ENCODE results near the gene KDM5C.

DNA sequence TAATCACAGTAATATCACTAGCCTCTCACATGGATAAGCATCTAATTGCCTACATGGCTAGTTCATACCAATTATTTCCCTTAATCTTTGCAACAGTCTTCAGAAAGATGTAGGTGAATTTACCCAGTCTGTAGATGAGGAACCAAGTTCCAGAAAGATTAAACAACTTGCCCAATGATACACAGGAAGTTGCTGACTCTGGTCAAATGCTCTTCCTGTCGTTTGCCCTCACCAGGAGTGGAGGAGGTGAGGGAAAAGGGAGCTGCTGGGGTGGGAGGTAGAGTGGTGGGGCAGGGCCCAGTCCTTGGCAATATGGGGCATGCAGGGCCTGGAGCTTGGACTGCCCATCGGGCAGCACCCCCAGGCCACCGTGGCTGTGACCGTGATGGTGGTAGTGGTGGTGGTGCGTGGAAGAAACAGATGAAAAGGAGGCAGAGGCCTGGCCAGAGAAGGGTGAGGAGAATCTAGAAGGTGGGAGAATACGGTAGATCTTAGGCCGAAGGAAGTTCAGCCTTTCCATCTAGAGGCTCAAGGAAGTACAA, 2.3 kb upstream of the KDM5C start:
- TF ChIP-seq, protein P1, sequence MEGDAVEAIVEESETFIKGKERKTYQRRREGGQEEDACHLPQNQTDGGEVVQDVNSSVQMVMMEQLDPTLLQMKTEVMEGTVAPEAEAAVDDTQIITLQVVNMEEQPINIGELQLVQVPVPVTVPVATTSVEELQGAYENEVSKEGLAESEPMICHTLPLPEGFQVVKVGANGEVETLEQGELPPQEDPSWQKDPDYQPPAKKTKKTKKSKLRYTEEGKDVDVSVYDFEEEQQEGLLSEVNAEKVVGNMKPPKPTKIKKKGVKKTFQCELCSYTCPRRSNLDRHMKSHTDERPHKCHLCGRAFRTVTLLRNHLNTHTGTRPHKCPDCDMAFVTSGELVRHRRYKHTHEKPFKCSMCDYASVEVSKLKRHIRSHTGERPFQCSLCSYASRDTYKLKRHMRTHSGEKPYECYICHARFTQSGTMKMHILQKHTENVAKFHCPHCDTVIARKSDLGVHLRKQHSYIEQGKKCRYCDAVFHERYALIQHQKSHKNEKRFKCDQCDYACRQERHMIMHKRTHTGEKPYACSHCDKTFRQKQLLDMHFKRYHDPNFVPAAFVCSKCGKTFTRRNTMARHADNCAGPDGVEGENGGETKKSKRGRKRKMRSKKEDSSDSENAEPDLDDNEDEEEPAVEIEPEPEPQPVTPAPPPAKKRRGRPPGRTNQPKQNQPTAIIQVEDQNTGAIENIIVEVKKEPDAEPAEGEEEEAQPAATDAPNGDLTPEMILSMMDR (IDR thresholded peaks at IDR 0.05): no peak
- no peak for TF ChIP-seq POLR2A (IDR thresholded peaks at IDR 0.05)
